Activated CD4-positive, alpha-beta T cell treated with anti-CD3 and anti-CD28 coated beads, Interleukin-2, amount 50 U/mL, for 48 hours (primary cell): ENCODE results near the gene ARHGAP36.
A peak's percentile ranks its signal among the peaks of the same experiment; 100 is the strongest.

Experiments
- DNase-seq, 2 experiments: peaks; one replicate each; pipeline ENCODE4 v3.0.0-alpha.2; 2020

ARHGAP36 gene

GRCh38 chrX:131058136-131058868, at the start of gene ARHGAP36:
ARHGAP36 (plus strand) TSS chrX:131058346; CDS start chrX:131081666, 23,320 bp downstream.
- no peak for DNase-seq

GRCh38 chrX:131010186-131010585, 48.0 kb upstream of the ARHGAP36 start:
- no peak for DNase-seq

GRCh38 chrX:131025336-131025735, 32.8 kb upstream of the ARHGAP36 start:
- no peak for DNase-seq

DNA sequence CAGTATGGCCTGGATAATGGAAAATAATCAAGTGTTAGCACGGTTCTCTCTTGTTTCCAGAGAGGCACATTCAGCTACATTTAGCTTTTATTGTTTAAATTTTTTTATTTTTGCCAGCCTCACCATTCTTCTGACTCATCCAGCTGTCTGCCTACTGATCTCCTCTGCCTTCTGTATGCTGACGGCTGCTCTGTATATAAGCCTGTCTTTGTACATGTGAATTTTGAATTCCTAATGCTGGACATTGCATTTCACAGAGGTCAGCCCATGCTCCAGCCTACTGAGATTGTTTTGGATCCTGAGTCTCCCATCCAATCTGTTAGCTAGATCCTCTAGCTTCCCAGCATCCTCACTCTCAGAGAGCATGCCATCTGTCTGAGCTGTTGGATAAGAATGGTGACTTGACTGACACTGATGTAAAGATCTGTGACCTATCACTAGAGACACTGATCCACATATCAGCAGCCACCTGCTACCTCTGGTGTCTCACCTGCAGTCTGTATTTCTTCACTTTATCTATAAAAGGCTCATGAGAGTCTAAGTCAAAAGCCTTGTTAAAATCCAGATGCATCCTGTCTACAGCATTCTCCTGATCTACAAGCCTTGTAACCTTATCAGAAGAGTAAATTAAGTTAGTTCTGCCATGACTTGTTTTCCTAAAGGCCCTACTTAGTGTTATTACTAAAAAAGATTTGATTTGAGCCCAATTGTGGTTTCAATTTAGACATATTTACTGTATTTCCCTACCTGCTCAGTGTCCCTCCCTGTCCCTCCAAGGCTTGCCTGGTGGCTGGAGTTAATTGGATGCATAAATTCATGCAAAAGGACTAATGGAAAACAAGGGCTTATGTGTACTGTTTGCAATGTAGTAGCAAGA, 25.6 kb upstream of the ARHGAP36 start:
- DNase-seq = no peak

- DNase-seq = no peak
These were observed 24.1 kb upstream of the ARHGAP36 start for GRCh38 chrX:131034063-131034462.

DNA sequence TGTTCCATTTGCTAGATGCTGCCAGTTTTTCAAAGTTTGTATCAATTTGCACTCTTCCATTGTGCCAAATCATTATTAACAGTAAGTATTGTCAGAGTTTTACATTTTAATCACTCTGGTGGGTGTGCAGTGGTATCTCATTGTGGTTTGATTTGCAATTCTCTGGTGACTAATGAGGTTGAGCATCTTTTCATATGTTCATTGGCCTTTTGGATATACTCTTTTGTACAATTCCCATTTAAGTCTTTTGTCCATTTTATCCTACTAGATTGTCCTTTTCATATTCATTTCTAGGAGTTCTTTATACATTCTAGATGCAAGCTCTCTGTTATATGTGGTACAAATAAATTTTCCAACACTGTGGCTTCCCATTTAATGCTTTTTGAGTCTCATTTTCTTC, 17.4 kb upstream of the ARHGAP36 start:
- DNase-seq = no peak

GRCh38 chrX:131041667-131042066, 16.5 kb upstream of the ARHGAP36 start:
- DNase-seq = no peak

DNA sequence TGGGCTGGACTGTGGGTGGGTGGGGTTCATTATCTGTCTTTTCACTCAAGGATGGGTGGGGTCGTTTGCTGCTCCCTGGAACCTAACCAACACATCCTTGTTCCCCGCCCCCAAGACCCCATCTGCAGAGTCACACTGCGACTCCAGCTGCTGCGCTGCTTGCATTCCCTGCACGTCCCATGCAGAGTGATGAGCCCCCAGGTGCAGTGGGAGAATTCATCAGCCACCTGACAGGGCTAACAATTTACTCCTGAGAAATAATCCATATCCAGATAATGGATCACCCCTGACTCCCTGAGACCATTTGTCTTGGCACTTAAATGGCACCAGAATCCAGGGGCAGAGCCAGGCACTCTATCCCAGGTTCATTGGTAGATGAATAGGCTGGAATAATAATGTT, 12.4 kb upstream of the ARHGAP36 start:
- no peak for DNase-seq

- DNase-seq = no peak
These were observed 11.6 kb upstream of the ARHGAP36 start for GRCh38 chrX:131046596-131046995.

DNA sequence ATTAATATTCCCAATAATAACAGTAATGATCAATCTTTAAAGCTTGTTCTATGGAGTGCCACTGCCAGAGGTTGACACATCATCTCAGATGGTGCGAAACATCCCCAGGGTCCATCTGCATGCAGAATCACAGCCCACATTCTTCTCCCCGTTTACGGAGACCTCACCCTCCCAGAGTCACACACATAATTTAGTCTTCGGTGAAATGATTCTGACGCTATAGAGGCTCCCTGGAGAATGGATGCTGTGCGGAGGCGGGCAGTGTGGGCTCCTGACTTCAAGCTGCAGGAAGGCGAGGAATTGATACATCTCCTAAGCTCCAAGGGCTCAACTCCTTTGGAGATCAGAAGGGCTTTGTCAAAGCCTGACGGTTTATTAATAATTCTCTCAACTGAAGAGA, 11.0 kb upstream of the ARHGAP36 start:
- DNase-seq = no peak

DNA sequence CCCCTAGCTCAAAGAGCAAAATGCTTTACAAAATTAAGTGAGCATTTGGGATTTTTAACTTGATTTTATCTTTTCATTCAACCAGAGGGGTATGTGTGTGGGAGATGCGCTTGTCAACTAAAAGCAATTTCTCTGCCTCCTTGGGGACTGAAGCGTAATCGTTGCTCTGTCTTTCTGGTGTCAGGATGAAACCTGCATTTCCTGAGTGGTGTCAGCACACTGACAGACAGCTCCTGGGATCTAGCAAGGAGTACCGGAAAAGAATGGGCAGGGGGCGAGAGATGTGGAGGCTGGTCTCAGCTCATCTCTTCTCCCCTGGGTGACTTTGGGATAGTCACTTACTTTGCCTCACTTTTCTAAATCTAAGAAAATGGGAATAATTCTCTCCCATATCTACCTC, 5.1 kb upstream of the ARHGAP36 start:
- DNase-seq = no peak

DNA sequence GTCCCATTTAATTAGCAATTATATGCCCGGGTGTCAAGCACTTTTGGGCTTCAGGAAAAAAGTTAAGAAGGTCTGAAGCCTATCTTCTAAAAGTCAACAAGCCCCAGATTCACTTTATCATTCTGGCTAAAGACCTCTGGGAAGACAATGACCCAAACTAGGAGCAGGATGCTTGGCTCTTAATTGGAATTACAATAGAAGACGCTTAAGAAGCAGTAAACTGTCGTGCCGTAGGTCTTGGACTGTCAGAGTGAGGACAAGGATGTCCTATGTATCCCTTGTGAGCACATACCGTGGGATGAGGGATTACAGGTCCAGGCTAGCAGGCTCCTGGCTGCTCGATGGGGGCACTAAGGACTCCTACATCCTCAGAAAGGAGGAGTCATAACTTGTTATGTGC, 3.2 kb upstream of the ARHGAP36 start:
- DNase-seq = no peak

DNA sequence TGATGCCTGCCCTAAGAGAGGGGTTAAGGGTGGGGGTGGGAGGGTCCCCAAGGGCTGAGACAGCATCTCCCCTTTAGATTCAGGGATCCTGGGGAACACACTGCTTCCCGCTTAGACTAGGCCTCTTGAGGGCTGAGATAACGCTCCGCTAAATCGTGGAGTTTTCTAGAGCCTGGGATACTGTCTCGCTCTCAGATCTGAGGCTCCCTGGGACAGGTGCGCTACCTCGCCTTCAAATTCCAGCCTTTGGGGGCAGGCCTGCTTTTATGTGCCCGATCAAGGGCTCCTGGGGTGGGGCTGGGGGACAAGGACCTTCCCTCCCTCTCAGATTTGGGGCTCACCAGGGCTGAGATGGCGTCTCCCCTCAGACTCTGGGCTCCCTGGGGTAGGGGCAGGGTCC, 440 bp upstream of the ARHGAP36 start:
- no peak for DNase-seq

- no peak for DNase-seq
These were observed 1.1 kb downstream of the ARHGAP36 start for GRCh38 chrX:131059246-131059645.

GRCh38 chrX:131060147-131060546, 2.0 kb downstream of the ARHGAP36 start:
- DNase-seq = no peak

- no peak for DNase-seq
These were observed 3.2 kb downstream of the ARHGAP36 start for GRCh38 chrX:131061306-131061705.

GRCh38 chrX:131063613-131064012, 5.5 kb downstream of the ARHGAP36 start:
- DNase-seq = no peak

- no peak for DNase-seq
These were observed 8.1 kb downstream of the ARHGAP36 start for GRCh38 chrX:131066237-131066636.

GRCh38 chrX:131067216-131067615, 9.1 kb downstream of the ARHGAP36 start:
- DNase-seq = no peak

GRCh38 chrX:131067846-131068745, 9.9 kb downstream of the ARHGAP36 start:
- DNase-seq = no peak

DNA sequence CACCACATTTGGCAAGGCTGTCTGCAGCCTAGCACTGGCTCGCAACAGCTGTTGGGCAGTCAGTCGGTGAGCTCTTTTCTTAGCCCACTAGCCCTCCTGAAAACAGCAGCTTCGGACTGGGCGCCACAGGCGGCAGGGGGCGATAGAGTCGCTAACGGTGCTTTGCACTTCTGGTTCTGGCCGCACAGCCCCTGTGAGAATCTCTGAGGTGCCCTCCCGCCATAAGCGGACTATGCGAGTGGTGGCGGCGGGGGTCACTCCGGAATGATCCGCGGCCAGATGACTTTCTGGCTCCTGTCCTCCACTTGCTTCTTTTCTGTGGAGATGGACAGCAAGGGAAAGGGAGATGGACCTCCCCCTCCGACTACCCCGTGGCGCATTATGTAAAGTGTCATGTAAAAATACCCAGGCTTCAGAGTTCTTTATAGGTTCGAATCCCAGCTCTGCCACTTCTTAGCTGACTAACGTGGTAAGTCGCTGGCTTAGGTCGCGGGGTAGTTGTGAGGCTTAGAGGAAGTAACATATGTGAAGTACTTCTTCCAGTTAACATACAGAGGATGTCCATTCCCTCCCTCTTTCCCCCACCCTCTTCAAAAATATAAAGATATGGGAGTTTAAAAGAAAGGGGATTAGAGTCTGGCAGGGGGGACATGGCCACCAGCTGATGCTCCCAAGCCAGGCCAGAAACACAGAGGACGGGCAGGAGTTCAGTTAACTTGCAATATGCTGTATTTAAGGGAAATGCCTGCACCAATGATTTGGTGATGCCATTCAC, 11.0 kb downstream of the ARHGAP36 start:
- peak; percentile 33 for DNase-seq

DNA sequence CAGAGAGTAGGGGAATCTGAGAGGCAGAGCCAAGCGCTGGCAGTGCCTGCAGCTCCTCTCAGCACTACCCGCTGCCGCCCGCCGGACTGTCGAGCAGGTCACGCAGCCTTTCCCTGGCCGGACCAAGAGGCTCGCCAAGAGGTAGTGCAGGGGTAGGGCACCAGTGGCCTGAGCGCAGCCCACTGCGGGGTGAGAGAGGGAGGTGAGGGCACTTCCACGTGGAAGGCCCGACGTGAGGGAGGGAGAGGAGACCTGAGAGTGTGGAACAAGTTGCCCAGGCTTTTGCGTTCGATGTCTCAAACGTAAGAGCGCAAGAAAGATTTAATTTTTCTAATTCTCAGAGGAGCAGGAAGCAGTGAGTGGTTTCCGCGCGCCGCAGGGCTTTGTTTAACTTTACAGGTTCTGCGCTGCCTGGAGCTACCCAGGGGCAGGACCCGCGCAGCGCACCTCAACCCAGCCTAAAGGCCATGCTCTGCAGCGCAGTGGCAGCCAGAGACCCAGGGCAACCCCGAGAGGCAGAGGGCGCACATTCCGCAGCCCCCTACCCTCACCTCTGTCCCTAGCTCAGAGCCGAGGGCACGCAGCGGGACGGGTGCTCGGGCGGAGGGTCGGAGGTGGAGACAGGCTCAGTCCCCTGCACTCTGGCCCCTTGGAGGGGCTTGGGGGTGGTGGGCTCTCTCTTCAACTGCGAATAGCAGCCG, 14.9 kb downstream of the ARHGAP36 start:
- no peak for DNase-seq
